Mucosa of rectum (tissue), 2 donors: ENCODE data around the gene ANKLE1.

Experiments used
- H3K27ac ChIP-seq, 2 donors: one replicate each; pipeline ENCODE4 v1.7.0; 2013; ENCODE audit warnings: inconsistent platforms in 2 of 2, low read depth in 2 of 2, low read length in 2 of 2
- H3K27me3 ChIP-seq, 2 donors: one replicate each; pipeline ENCODE4 v1.7.0; 2013; ENCODE audit warnings: low read length in 2 of 2; ENCODE audit not compliant: control insufficient read depth in 2 of 2, insufficient read depth in 2 of 2
- H3K36me3 ChIP-seq, 2 donors: one replicate each; pipeline ENCODE4 v1.7.0; 2013; ENCODE audit warnings: low read length in 2 of 2; ENCODE audit not compliant: control insufficient read depth in 2 of 2, insufficient read depth in 2 of 2
- H3K4me1 ChIP-seq, 2 donors: one replicate each; pipeline ENCODE4 v1.7.0; 2013; ENCODE audit warnings: low read length in 2 of 2, mild to moderate bottlenecking in 1 of 2; ENCODE audit not compliant: control insufficient read depth in 2 of 2, insufficient read depth in 2 of 2
- H3K4me3 ChIP-seq, 2 donors: one replicate each; pipeline ENCODE4 v1.7.0; 2013; ENCODE audit warnings: low read length in 2 of 2
- H3K9ac ChIP-seq, 2 donors: one replicate each; pipeline ENCODE4 v1.7.0; 2013; ENCODE audit warnings: low read length in 2 of 2, low read depth in 1 of 2, mild to moderate bottlenecking in 1 of 2
- H3K9me3 ChIP-seq, 2 donors: one replicate each; pipeline ENCODE4 v1.7.0; 2013; ENCODE audit warnings: low read length in 2 of 2; ENCODE audit not compliant: control insufficient read depth in 2 of 2
- donor health status: healthy.
- donor health status: Normal muscosa, but diverticular disease.

ANKLE1 gene

GRCh38 chr19:17282488-17283125 is 906 bp downstream of the ANKLE1 start:
- Histone ChIP-seq H3K27me3 (peaks cover 0 to 4% of the 10 kb centered on the region in 2 donors), H3K27ac (no peak overlapping the region), H3K9ac (peak overlapping the region; percentile 24 to 43), H3K9me3 (no peaks in the 10 kb centered on the region), H3K4me1 (peaks cover 9 to 11% of the 10 kb centered on the region in 2 donors), H3K4me3 (peak overlapping the region; percentile 56 to 61), H3K36me3 (peaks cover 2% of the 10 kb centered on the region in 2 donors)

- no peaks in the 10 kb centered on the region for H3K9me3 ChIP-seq
- H3K36me3 ChIP-seq, result peaks cover 2% of the 10 kb centered on the region in 2 donors
These were observed 1.8 kb downstream of the ANKLE1 start for GRCh38 chr19:17283504-17283996.

GRCh38 chr19:17285415-17286135 is 3.9 kb downstream of the ANKLE1 start:
- no peaks in the 10 kb centered on the region for H3K36me3 ChIP-seq
- no peaks in the 10 kb centered on the region for H3K9me3 ChIP-seq
- H3K4me1 ChIP-seq, result peaks cover 9 to 11% of the 10 kb centered on the region in 2 donors
- no peak overlapping the region for H3K9ac ChIP-seq
- H3K4me3 ChIP-seq, result no peak overlapping the region
- H3K27ac ChIP-seq, result no peak overlapping the region
- H3K27me3 ChIP-seq, result peaks cover 0 to 4% of the 10 kb centered on the region in 2 donors

More at GRCh38 chr19:17283504-17283996, 1.8 kb downstream of the ANKLE1 start:
- no peak overlapping the region for H3K9ac ChIP-seq
- peaks cover 9 to 11% of the 10 kb centered on the region in 2 donors for H3K4me1 ChIP-seq
- no peak overlapping the region for H3K27ac ChIP-seq
- H3K27me3 ChIP-seq, result peaks cover 0 to 4% of the 10 kb centered on the region in 2 donors
- H3K4me3 ChIP-seq, result no peak overlapping the region

GRCh38 chr19:17286263-17286662 is 4.6 kb downstream of the ANKLE1 start:
- Histone ChIP-seq H3K9ac (no peak overlapping the region), H3K27me3 (peaks cover 0 to 4% of the 10 kb centered on the region in 2 donors), H3K9me3 (no peaks in the 10 kb centered on the region), H3K27ac (no peak overlapping the region), H3K4me1 (peaks cover 9 to 11% of the 10 kb centered on the region in 2 donors), H3K36me3 (no peaks in the 10 kb centered on the region), H3K4me3 (no peak overlapping the region)

GRCh38 chr19:17286752-17287151 is 5.1 kb downstream of the ANKLE1 start:
- no peaks in the 10 kb centered on the region for H3K36me3 ChIP-seq
- H3K27me3 ChIP-seq, result peaks cover 0 to 4% of the 10 kb centered on the region in 2 donors
- no peak overlapping the region for H3K4me3 ChIP-seq
- no peaks in the 10 kb centered on the region for H3K9me3 ChIP-seq
- peaks cover 6 to 8% of the 10 kb centered on the region in 2 donors for H3K4me1 ChIP-seq
- no peak overlapping the region for H3K27ac ChIP-seq
- H3K9ac ChIP-seq, result no peak overlapping the region

- H3K27ac ChIP-seq, result no peak overlapping the region
- no peak overlapping the region for H3K9ac ChIP-seq
- H3K9me3 ChIP-seq, result no peaks in the 10 kb centered on the region
- H3K27me3 ChIP-seq, result no peaks in the 10 kb centered on the region
- no peak overlapping the region for H3K4me3 ChIP-seq
- no peaks in the 10 kb centered on the region for H3K36me3 ChIP-seq
- peaks cover 4% of the 10 kb centered on the region in 2 donors for H3K4me1 ChIP-seq
These were observed 7.8 kb downstream of the ANKLE1 start for GRCh38 chr19:17289489-17289888.

- Histone ChIP-seq H3K9me3 (no peaks in the 10 kb centered on the region), H3K4me3 (peak overlapping the region; percentile 67 to 82), H3K27me3 (no peaks in the 10 kb centered on the region), H3K4me1 (peaks cover 4% of the 10 kb centered on the region in 2 donors), H3K27ac (peak overlapping the region; percentile 36 to 56), H3K9ac (peak overlapping the region; percentile 56 to 59), H3K36me3 (no peaks in the 10 kb centered on the region)
These were observed 10.8 kb downstream of the ANKLE1 start for GRCh38 chr19:17292301-17293074.

GRCh38 chr19:17293605-17294004 is 11.9 kb downstream of the ANKLE1 start:
- Histone ChIP-seq H3K36me3 (peaks cover 0 to 3% of the 10 kb centered on the region in 2 donors), H3K27ac (no peak overlapping the region), H3K4me3 (no peak overlapping the region), H3K27me3 (no peaks in the 10 kb centered on the region), H3K9ac (no peak overlapping the region), H3K9me3 (no peaks in the 10 kb centered on the region), H3K4me1 (peaks cover 4% of the 10 kb centered on the region in 2 donors)

- Histone ChIP-seq H3K36me3 (peaks cover 0 to 3% of the 10 kb centered on the region in 2 donors), H3K9ac (no peak overlapping the region), H3K27me3 (no peaks in the 10 kb centered on the region), H3K4me1 (peaks cover 4% of the 10 kb centered on the region in 2 donors), H3K9me3 (no peaks in the 10 kb centered on the region), H3K27ac (no peak overlapping the region), H3K4me3 (no peak overlapping the region)
These were observed 12.6 kb downstream of the ANKLE1 start for GRCh38 chr19:17294051-17294891.
